ENCODE data around the gene WIZ.
A peak's percentile ranks its signal among the peaks of the same experiment; 100 is the strongest.

Gene WIZ

GRCh38 chr19:15464394-15465385 is 14.9 kb upstream of the WIZ start, which contains the start of gene RASAL3:
TSS of gene RASAL3 (minus strand) at chr19:15464544. CDS start at chr19:15464358, 186 bp downstream.
- peak; percentile 51 for DNase-seq

DNA sequence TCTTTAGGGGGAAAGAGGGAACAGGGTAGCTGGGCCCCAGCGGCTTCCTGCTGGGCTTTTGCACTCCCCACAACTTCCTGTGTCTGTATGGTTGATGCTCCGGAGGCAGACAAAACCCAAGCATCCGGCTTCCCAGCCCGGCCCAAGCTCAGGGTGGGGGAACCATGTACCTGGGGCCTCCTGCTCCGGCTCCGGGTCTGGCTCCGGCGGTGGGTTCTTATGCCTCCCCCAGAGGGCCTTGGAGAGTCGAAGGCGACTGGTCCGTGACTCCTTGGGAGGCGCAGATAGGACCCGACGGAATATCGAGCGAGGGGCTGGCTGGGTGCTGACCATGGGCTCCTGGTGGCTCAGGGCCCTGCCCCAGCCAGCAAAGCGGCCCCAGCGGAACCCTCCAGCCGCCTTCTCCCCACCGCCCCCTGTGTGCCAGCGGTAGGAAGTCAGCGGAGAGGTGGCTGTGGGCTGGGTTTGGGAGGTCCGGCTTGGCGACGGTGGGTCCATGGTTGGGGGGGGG is 14.2 kb upstream of the WIZ start:
- DNase-seq, result peak; percentile 55

GRCh38 chr19:15461694-15462093 is 11.9 kb upstream of the WIZ start:
- DNase-seq, result no peak

DNA sequence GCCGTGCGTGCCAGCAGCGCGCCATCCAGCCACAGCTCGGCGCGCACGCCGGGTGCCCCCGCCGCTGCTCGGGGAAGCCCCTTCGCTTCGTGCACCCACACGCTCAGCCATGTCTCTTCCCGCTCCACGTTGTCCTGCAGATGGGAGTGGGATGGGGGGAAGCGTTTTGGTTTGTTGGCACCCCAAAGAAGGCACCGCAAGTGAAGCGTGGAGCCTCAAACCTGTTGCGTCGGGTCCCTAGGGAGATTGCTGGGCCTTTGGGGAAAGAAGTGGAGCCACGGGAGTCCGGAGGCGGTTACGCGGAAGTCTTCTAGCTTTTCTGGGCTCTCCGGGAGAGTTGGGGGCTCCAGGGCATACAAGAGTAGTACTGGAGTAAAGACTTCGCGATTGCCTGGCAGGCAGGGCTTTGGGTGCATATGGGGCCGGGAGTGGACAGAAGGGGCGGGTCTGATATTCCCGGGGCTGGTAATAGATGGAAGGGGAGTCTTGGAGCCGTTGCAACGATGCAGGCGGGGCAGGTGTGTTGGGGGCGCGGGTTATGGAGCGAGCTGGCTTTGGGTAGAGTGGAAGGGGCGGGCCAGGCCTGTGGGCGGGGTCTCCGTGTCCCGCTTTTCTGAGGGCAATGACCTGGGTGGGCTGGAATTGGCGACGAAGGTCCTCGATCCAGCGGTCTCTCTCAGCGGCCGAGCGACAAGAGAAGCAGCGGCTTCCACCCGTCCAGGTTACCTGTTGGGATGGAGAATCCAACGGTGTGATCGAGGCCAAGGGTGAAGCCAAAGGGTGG is 8.1 kb upstream of the WIZ start:
- DNase-seq, result no peak

GRCh38 chr19:15456871-15457700 is 7.3 kb upstream of the WIZ start:
- DNase-seq, result no peak

DNA sequence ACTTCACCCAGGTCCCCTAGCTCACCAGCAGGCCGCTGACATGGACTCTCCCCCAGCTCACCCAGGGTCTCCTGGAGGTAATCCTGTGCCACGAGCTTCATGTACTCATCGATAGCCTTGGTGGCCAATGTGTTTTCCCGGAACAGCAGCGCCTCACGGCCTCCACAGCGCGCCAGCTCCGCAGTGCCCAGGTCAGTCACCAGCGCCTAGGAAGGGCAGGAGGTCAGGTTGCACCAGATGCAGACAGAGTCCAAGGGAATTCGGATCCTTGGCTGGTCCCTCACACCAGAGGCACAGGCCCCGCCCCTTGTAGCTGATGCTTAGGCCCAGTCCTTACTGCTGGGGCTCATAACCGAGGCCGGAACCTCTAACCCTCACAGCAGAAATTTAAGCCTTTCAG is 6.7 kb upstream of the WIZ start:
- DNase-seq, result no peak

DNA sequence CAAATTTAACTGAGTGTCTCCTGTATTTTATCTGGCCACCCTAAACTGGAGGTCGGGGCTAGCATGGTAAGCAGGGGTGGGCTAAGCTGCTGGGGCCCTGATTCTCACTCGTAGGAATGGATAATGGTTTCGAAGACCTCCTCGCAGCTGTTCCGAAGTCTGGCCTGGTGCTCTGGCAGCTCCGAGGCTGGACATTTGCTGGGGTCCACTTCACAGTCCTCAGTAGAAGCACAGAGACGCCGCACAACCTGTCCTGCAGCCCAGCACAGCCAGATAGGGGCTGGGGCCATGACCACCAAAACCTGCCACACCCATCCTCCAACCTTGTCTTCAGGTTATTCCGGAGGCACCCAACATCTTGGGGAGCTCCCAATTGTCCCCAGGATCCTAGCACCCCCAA is 6.2 kb upstream of the WIZ start:
- DNase-seq, result no peak

DNA sequence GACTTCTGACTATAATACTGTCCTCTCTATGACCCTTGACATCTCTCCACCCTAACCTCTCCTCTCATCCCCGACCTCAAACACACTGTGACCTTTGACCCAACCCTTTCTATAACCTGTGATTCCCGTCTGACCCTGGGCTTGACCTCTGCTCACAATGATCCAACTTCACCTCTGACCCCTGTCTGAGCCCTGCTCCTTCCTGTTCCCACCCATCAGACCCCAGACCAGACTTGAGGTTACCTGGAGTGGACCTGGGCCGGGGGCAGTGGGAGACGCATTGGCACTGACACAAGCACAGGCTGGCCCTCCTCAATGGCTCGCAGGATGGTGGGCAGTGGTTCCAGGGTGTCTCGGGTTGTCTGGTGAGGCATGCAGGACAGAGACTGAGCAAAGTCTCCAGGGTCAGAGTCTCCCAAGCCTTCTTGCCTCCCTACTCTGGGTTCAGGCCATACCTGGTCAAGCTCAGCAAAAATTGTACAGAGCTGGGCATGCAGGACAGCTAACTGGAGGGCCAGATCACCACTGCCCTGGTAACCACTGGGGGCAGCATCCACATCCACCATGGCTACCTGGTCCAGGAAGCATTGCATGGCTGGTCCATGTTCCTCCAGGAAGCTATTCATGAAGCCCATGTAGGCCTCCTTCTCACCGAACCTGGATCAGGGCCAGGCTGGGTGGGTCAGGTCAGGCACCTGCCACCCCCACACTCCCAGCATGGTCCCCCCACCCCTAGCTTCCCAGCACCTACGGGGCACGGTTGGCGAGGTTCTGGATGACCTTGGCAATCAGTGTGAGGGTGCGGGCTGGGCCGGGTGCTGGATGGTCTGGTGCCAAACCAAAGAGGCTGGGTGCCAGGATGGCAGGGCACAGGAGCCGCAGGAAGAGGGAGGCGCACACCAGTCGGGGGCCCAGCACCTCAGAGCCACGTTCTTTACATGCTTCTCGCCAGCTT is 4.4 kb upstream of the WIZ start:
- no peak for DNase-seq

DNA sequence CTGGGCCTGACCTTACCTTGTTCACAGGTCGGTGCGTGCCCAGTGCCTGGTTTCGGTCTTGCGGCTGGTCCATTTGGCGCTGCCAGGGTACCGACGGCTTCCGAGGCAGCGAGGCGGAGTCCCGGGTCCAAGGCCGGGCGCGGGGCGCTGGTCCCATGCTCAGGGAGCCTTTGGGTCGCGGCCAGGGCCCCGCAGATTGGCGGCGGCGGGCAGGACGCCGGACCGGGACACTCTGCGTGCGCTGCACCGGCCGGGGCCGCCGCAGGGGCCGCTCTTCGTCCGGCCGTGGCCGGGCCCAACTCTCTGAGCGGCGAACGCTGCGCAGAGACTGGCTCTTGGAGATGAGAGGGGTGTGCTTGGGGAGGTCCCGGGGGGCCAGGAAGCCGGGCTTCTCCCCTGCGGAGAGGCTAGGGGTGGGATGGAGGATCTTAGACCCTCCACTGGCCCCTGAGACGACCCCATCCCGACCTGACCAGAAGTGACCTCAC is 3.4 kb upstream of the WIZ start:
- no peak for DNase-seq

DNA sequence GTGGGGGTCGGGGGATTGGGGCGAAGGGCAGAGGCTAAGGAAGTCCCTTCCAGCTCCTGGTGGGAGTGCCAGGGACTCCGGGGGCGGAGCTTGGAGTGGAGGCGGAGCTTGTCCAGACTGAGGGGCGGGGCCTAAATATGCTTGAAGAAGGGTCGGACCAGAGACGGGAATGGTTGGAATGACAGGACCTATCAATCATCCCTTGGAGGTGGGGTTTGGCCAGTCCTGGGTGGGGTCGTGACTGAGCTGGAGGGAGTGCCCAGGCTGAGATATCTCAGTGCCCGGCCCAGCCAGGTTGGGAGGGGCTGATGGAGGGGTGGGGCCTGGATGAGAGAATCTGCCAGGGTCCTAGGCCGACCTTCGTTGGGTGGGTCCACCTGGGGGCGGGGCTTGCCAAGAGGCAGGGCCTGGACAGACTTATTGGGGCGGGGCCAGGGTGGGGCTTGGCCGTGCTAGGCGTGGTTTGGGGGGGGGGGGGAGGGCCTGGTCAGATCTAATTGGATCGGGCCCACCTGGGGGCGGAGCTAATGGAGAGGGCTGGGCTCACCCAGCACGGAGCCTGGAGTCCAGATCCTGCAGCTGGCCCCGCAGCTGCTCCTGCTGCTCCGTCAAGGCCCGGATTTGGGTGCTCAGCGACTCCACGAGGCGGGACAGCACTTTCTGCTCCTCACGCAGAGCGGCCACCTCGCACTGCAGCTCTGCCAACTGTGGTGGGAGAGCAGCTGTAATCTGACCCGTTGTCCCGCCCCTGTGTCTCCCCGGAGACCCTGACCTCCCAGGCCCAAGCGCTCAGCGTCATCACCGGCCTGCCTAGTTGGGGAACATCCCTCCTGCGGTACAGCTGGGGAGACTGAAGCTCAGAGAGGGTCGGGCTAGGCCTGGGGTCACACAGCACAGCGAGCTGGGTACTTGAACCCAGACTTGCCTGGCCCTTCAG is 2.6 kb upstream of the WIZ start:
- DNase-seq, result no peak

DNA sequence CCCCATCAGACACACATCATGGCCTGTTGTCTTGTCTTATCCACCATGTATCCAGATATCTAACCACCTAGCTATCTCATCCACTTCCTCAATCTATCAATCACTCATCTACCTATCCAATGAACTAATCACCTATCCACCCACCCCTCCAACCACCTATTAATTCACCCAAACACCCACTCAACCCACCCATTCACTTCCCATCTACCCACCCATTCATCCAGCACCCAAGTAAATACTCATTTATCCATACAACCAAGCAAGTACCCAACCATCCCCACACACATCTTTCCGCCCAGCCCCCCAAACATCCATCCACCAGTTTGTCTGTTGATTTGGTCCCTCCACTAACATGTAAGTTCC is 753 bp upstream of the WIZ start:
- DNase-seq, result no peak

GRCh38 chr19:15448778-15449619 is 757 bp downstream of the WIZ start:
- no peak for DNase-seq

DNA sequence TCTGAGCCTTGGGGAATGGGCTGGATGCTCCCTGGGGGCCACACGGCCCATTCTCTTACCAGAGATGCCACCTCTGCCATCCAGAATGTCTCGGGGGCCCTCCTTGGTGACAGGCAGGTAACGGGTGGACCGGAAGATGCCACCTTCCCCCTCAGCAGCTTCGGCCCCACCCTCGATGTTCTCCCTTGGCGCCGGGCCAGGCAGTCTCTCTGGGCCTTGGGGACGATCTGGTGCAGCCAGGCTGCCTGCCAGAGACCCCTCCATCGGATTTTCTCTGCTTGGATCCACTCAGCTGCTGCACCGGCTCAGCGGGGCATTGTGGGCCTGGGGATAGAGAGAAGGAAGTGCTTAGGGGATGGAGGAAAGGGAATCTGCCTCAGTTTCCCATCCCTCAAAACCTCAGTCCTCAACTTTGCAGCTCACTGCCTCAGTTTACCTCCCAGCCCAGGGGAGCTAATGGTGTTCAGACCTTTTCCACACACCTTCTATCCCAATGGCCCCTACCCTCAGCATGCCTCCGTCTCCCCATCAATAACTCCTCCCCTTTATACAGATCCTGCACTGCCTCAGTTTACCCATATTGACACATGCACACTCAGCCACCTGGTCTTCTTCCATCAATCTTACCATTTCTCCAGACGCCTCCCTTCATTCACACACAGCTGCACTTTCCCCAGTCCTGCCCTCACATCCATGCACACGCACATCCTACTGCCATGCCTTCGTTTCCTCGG is 1.5 kb downstream of the WIZ start:
- no peak for DNase-seq

DNA sequence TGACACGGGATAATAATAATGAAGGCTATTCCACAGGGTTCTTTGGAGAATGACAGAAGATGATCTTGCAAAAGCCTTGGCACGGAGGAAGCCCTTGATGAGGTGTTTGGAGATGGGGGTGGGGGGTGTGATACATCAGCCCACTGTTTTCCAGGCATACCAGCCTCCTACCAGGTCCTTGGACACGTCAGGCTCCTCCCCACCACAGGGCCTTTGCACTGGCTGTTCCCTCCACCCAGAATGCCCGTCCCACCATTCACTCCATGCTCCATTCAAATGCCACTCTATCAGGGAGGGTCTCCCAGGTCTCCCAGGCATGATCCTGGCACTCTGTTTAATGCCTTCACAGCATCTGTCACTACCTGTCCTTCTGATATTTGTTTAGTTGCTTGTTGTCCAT is 2.7 kb downstream of the WIZ start:
- DNase-seq, result no peak

- DNase-seq, result no peak
These were observed 3.9 kb downstream of the WIZ start for GRCh38 chr19:15445807-15446376.

DNA sequence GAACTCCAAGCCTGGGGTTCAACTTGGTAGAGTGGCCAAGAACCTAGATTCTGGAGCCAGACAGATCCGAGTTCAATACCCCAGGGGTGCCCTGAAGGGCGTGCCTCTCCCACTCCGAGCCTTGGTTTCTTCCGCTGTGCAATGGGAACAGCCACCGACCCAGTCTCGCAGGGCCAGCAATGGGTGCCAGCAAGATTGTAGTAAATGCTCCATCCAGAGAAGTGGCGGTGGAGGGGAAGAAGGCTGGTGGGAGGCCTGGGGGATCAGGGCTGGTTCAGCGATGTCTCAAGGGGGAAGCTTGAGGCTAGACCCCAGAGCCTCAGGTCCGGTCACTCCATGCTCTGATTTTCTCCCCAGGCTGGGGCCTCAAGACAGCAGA is 4.5 kb downstream of the WIZ start:
- no peak for DNase-seq

DNA sequence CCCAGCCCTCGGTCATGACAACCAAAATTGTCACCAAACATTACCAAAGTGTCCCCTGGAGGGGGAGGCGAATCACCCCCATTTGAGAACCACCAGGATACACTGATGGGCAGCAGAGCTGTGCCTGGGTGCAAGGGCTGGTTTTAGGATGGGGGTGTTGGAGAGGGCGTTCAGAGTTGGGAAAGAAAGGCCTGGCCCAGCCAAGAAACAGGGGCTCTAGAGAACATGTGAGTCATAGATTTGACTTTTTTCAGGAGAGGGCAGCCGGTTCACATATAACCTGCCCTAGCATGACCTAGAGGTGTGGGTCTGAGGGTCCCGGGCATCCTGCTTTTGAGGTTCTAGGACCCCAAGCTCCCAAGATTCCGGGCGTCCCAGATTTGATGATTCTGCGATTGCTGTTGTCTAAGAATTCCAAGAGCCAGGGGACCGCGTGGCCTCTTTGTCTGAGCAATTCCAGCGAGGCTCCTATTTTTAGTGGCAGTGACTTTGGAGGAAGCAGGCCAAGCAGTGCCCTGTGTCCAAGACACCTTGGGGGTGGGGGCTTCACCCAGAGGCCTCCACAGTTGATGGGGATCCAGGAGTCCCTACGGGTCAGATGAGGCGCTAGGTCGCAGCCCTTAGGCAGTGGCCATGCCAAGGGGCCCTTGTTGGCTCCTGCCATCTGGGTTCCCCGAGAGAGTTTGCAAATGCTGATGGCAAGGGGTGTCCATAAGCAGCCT is 5.1 kb downstream of the WIZ start:
- no peak for DNase-seq

- DNase-seq, result no peak
These were observed 5.9 kb downstream of the WIZ start for GRCh38 chr19:15443838-15444237.
